NCI-H1417 treated with DMSO at 0.1 percent for 48 hours (cell line): ENCODE measurements around the gene WNT10A.
"Not testable (repeated sequence)": the region's sequence is repeated elsewhere in the genome, so short reads cannot be mapped to it uniquely, and the experiment has no call there.

Experiments
- DNase-seq: peaks from one replicate; lab custom pipeline; 2025; lab: John Stamatoyannopoulos, UW

WNT10A gene

DNA sequence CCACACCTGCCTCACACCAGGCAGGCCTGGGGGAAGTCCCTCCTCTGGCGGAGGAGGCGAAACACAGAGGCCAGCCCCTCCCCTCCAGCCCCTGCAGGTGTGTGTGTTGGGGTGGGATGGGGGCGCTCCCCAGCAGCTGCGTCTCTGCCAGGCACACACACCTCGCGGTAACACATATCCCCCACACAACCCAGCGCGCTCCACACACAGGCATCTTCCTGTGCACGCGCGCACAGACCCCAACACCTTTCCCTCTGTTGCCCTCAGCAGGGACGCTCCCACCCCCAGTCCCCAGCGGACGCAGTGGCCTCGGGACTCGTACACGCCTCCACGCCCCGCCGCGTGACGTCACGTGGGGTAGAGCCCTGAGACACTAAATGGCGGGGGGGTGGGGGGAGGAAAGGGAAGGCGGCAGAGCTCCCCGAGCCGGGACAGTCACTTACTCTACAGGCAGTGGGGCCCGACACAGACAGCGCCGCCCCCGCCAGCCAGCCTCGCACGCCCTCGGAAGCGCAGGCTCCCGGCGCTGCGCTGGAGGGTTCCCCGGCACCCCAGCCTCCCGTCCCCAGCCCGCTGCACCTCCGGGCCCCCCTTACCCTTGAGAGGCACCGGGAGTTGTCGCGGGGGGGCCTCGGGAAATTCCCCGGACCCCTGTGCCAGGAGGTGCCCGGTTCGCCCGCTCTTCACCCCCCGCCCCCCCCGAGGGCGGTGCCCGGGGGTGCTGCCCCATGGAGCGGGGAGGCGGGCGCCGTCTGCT lies at the start of gene WNT10A:
TSS of gene WNT10A (plus strand) at position 751 of the 757 bp plus-strand sequence. CDS start 144 bp downstream, outside the sequence.
- no peak for DNase-seq

DNA sequence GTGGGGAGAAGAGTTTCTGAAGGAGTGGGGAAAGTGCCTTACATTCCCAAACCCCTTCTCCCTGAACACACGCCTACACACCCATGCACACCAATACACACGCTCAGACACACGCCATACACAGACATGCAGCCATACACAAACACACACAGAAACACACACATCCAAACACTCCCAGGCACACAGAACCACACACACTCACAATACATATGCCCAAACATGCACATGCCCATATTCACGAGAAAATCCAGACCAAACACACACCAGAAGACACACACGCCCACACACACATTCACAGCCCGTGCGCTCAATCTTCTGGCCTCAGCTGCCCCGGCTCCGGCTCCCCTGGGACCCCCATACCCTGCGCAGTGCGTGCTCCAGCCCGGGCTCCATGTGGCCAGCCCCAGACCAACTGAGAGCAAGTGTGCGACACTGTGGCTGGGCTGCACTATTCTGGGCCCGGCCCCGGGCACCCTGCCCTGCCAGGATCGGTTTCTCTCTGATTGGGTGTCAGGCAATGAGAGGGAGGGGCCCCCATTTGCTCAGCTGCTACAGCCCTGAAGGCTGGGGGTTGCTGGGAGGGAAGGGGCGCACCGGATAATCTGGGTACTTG lies 49.2 kb upstream of the WNT10A start, which contains the start of gene PRKAG3:
TSS of gene PRKAG3 (minus strand) at position 426 of the 613 bp plus-strand sequence.
- no peak for DNase-seq

DNA sequence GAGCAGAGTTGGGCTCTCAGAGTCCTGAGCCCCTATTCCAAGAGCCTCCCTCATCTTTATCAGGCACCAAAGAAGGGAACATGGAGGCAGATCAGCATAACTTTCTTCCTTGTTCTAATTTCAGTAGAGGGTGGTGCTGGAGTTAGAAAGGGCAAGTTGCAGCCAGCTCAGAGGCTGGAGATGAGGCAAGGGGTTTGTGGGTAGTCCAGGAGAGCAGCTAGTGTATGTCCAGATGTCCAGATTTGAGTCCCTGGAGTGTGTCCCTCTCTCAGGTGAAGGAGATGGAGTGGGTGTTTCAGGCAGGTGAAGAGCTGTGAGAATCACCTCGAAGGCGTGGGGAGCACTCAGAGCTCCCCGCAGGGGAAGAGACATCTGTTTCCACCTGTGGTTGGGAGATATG lies 48.6 kb upstream of the WNT10A start:
- no peak for DNase-seq

DNA sequence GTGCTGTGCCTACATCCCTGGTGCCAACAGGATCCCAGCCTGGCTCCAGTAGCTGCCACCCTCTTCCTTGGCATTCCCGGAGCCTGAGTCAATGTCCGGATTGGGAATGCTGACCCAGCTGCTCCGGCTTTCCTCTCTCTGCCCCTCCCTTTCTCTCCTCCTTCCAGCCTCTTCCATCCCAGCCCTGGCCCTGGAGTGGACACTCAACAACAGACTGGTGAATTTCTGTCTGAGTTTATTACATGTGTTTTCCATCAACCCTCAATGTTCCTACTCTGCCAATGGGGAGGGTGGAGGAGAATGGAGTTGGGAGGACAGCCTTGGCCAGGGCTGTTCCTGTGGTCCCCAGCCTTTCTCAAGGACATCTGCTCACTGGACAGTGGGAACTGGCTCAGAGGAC lies 48.1 kb upstream of the WNT10A start:
- no peak for DNase-seq

DNA sequence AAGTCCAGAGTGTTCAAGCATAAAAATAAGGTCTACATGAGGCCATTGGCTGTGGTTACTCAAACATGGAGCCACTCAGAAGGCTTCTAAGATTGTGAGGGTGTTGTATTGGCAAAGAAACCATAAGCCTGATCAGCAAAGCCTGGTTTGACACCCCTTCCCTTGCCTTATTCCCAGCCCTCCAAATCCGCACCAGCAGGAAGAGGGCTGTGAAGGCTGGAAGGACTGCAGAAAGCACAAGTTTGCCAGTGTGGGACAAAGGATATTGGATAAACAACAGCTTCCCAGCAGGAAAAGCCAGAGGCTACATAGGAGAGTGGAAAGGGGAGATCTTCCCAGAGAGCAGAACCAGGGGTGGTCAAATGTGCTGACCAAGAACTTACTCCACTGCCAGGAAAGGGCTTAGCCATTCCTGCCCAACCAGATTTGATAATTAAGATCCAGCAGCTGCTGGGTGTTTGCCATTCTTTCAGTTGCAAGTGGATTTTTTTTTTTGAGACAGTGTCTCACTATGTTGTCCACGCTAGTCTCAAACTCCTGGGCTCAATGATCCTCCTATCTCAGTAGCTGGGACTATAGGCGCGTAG lies 47.5 kb upstream of the WNT10A start:
- DNase-seq = no peak

DNA sequence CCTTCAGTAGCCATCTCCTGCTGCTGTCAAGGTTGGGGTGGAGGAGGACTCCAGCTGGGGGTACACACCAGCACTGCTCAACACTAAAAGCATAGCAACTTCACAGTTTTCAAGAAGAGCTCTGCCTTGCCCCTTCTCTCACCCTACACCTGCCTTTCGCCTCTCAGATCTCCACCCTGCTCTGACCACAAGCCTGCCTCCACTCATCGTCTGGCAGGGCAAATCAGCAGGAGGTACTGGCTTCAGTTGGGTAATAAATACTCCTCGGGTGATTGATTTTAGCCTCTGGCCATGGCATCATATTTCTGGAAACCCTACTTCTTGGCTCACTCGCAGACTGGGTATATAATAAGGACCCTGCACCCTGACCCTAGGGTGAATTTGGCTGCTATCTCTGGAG lies 46.0 kb upstream of the WNT10A start:
- DNase-seq = no peak

DNA sequence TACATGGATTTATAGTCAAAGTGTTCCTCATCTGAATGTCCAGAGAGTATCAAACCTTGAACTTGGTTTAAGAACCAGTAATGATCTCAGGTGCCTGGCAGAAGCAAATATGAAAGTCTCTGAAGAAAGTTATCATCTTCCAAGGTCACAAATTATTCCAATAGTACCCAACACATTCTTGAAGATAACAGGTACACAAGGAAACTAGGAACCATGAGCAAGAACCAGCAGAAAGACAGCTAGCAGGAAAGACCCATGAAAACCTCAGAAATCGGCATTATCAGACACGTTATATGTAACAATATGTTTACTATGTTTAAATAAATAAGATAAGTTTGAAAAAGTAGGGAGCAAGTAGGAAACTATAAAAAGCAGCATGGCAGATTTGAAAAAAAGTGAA lies 43.2 kb upstream of the WNT10A start:
- DNase-seq = no peak

DNA sequence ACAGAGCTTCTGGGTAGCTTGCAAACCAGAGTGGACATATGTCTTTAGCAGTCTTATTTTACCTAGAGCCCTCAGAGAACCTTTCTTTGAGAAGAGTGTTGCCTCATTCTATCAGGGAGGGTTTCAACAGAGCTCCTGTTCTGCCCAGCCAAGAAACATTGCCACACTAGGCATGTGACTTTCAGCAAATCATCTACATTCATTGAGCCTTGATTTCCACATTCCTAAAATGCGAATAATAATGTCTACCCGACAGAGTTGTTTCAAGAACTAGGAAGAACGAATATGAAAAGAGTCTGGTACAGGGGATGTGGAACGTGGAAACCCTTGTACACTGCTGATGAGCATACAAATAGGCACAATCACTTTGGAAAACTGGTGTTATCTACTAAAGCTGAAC lies 41.2 kb upstream of the WNT10A start:
- no peak for DNase-seq

DNA sequence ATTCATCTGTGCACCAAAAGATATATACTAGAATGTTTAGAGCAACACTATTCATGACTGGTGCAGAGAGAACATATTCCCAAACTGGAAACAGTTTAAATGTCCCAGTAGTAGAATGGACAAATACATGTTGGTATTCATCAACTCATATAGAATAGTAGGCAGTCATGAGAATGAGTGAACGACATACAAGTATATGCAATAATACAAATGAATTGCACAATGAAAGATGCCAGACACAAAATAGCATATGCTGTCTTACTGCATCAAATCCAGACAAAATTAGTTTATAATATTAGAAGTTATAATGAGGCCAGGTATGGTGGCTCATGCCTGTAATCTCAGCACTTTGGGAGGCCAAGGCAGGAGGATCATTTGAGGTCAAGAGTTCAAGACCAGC lies 40.8 kb upstream of the WNT10A start:
- DNase-seq = no peak

DNA sequence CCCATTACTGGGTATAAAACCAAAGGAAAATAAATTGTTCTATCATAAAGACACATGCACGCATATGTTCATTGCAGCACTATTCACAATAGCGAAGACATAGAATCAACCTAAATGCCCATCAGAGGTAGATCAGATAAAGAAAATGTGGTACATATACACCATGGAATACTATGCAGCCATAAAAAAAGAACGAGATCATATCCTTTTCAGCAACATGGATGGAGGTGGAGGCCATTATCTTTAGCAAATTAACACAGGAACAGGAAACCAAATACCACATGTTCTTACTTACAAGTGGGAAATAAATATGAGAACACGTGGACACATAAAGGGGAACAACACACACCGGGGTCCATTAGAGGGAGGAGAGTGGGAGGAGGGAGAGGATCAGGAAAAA lies 36.3 kb upstream of the WNT10A start:
- DNase-seq = not testable (repeated sequence)

DNA sequence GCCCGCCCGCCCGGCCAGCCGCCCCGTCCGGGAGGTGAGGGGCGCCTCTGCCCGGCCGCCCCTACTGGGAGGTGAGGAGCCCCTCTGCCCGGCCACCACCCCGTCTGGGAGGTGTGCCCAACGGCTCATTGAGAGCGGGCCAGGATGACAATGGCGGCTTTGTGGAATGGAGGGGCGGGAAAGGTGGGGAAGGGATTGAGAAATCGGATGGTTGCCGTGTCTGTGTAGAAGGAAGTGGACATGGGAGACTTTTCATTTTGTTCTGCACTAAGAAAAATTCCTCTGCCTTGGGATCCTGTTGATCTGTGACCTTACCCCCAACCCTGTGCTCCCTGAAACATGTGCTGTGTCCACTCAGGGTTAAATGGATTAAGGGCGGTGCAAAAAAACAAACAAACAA lies 33.7 kb upstream of the WNT10A start:
- DNase-seq = not testable (repeated sequence)

DNA sequence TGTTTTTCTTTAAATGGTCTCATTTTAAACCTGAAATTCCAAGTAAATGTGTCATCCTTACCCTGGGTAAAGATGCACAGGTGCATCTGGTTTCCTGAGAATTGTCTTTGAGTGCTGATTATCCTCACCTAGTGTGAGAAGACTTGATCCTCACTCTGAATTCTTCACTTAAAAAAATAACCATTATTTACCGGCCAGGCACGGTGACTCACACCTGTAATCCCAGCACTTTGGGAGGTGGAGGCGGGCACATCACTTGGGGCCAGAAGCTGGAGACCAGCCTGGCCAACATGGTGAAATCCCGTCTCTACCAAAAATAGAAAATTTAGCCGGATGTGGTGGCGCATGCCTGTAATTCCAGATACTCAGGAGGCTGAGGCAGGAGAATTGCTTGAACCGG lies 30.9 kb upstream of the WNT10A start:
- DNase-seq = no peak

DNA sequence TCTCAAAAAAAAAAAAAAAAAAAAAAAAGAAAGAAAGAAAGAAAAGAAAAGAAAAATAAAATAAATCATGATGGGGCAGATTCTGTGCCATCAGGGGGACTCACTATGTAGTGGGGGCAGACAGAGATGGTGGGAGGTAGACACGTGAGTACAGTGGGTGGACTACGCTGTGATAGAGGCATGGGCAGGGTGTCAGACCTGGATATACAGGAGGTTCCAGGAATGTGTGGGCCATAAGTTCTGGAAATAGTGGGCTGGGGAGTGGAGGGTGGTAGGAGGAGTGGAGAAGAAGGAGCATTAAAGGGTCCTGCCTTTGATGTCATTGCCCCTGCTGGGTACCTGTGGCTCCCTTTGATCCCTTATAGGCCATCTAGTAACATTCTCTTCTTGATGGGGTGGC lies 29.9 kb upstream of the WNT10A start:
- no peak for DNase-seq

DNA sequence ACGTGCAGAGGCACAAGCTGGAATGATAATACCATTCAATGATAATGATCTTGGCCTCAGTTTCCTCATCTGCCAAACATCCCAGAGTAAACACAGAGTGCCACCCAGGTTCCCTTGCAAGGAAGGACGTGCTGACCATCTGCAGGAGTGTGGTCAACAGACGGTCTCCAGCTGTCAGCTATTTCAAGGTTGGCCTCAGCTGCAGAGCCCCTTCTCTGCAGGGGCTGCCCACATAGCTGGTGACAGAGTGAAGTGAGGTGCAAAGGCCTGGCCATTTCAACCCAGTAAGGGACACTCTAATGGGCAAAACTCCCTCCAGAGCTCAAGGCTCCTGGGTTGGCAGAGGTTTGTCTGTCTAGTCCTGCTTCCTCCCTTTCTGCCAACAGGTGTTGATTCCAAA lies 29.4 kb upstream of the WNT10A start:
- DNase-seq = no peak

DNA sequence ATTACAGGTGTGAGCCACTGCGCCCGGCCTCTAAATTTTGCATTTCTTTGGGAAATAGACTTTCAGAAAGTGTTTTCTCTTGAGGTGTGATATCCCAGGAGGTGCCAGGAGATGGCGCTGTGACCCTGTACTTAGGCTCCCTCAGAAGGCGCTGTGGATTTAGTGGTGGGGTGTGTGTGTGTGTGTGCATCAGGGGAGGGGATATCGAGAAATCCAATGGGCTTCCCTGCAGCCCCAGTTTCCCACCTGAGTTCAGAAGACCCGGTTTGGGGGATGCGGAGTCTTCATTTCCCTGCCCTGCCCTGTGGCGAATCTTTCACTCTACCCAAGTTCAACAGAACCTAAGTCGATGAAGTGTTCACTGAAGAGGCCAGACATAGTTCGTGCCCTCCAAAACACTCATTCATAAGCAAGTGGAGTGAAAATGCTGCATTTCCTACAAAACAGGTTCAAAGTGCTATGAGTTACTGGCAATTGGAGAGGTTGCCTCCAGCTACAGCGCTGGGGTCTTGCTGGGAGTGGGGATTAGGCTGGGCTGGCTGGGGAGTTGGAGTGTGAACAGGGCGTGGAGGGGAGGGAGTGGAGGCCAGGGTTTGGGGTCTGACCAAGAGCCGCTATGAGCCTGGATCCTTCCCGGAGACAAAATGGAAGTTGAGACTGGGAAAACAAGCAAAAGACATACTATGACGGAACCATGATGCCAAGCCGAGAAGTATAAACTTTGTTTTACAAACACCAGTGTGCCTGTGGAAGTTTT lies 27.6 kb upstream of the WNT10A start:
- peak; percentile 5 for DNase-seq

DNA sequence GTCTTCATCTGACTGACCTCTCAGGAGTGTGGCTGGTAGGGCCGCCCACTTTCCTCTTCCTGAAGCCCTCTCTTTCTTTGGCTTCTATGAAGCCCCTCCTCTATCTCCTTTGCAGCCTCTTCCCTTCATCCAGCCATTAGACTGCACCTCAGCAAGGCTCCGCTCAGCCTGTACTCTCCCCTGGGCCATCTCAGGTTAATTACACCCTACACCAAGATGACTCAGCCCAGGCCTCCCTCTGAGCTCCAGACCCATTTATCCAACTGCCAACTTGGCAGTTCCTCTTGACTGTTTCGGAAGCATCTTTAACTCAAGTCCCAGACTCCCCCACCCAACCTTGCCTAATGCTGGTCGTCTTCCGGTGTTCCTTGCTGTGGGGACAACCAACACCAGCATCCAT lies 26.9 kb upstream of the WNT10A start:
- DNase-seq = peak; percentile 16

DNA sequence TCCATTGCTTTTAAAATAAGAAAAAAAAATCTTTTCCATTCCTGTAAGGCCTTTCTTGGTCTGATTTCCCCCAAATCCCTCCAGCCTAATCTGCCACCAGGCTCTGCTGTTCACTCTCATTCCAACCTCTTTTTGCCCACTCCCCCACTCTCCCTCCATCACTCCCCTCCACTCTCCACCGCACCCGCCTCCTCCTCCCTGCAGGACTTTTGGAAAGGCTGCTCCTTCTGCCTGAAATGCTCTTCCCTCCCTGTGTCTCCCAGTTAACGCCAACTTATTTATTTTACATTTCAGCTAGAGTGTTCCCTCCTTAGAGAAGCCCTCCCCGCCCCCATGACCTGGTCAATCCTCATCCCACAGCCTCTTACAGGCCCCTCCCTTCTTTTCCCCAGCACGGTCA lies 25.8 kb upstream of the WNT10A start:
- no peak for DNase-seq

DNA sequence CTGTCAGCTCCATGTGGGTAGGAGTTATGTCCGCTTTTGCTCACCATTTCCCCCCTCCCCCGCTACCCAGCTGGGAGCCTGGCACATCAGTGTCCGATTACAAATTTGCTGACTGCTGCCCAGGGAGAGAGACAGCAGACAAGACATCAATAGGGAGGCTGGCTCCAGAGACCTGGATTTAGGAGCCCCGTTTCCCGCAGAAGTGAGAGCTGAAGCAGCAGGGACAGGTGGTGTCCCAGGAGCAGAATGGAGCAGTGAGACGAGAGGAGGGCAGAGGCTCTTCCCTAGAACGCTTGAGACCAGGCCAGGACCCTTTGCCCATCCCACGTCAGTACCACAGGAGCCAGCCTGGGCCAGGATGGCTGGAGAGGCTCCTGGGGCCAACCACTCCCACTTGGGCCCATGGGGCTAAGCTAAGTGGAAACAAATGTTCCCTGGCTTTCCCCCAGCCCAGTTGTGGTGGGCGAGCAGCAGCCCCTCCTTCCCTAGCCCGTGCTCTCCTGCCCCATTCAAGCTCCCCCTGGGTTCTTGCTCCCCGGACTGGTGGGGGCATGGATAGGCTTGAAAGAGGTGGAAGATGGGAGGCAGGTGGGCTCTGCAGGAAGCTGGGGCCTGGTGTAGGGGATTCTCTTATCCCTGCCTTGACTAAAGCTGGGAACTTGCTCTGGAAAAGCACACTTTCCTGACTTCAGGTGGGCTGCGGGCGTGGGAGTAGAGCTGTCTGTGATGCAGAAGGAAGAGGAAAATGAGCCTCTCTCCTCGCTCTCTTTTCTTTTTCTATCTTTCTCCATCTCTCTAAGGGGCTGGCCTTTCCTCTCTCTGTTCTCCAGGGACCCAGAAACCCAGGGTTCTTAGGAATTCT lies 25.1 kb upstream of the WNT10A start:
- DNase-seq = no peak

DNA sequence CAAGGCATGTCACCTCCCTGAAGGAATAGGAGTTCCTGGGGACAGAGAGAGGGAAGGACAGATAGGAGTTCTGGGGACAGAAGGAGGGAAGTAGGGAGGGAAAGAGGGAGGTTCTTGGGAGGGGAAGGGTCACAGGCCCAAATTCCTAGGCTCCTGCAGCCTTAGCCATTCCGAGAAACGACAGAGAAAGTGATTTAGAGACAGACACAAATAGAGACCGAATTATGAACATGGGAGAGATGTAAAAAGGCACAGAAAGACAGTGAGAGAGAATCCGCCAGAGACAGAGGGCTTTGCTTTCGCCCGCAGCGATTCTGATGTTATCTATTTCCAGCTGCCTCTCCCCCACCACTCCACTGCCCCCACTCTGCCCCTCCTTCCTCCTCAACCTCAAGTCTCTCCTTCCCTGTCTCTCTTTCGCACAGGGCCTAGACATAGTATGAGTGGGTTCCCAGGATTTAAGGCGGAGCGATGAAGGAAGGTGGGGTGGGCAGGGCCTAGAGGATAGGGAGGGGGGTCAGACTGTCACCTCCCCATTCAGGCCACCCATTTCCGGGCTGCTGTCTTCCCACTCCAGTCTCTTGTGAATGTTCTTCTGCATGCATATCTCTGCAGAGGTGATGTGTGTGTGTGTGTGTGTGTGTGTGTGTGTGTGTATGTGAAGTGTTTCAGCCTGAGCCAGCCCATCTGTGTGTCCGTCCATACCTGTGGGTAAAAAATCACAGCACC lies 24.3 kb upstream of the WNT10A start:
- DNase-seq = no peak

DNA sequence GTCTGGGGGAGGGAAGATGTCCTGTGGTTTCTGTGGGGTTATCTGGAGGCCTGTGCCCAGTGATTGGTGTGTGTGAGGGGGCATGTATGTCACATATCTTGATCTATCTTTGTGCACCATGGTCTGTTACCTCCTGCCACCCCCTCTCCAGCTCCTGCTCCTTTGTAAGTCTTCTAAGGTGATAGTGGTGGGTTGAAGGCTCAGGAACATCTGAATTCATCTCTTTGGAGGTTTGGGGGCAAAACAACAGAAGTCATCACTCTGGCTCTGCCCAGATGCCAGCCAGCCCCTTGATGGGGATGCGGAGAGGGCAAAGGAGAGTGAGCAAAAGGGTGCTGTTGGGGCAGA lies 23.8 kb upstream of the WNT10A start:
- DNase-seq = no peak
